ENCODE results near the gene MESP2.

GRCh38 chr15:89820666-89821611 lies 44.8 kb downstream of the MESP2 start:
- TF ChIP-seq RAD21 (IDR thresholded peaks at IDR 0.05) = no peak
- TF ChIP-seq CTCF (IDR thresholded peaks at IDR 0.05; ENCODE audit: low read depth, low read length, missing input control) = no peak
- TF ChIP-seq RXRA (IDR thresholded peaks at IDR 0.05) = no peak
- no peak for TF ChIP-seq ZBTB33 (IDR thresholded peaks at IDR 0.05)
- no peak for TF ChIP-seq HNF4G (IDR thresholded peaks at IDR 0.05)
- no peak for TF ChIP-seq SP1 (IDR thresholded peaks at IDR 0.05)
- no peak for TF ChIP-seq YY1 (IDR thresholded peaks at IDR 0.05)
- no peak for TF ChIP-seq MAX (IDR thresholded peaks at IDR 0.05)
- no peak for TF ChIP-seq FOXA1 (IDR thresholded peaks at IDR 0.05)
- no peak for TF ChIP-seq EGR1 (IDR thresholded peaks at IDR 0.05; ENCODE audit: low read depth in 2 of 2)
- no peak for TF ChIP-seq ATF3 (IDR thresholded peaks at IDR 0.05)
- no peak for TF ChIP-seq TAF1 (conservative IDR thresholded peaks at IDR 0.05)

All from liver (tissue), 3 donors.